DOHH2 (cell line): ENCODE measurements around the gene CCR6.

ENCODE experiments used
- H3F3A ChIP-seq: fragments of 200-600 bp; sonication (generic), shearing (Covaris generic); 2 replicates; pipeline ENCODE4 v1.6.0; 2016; ENCODE audit warnings: antibody characterized with exemption, mild to moderate bottlenecking; ENCODE audit not compliant: control insufficient read depth, insufficient read depth
- H3K27ac ChIP-seq: fragments of 200-600 bp; sonication (generic); 2 replicates; pipeline ENCODE4 v1.5.1; 2014; ENCODE audit warnings: low read depth, mild to moderate bottlenecking, low read length, moderate library complexity
- H3K27me3 ChIP-seq: fragments of 200-600 bp; sonication (generic); 2 replicates; pipeline ENCODE4 v1.6.1; 2014; ENCODE audit warnings: mild to moderate bottlenecking, low read length, mixed read lengths; ENCODE audit not compliant: control insufficient read depth
- H3K36me3 ChIP-seq: fragments of 200-600 bp; sonication (generic); 2 replicates; pipeline ENCODE4 v1.6.1; 2014; ENCODE audit warnings: mild to moderate bottlenecking, low read length, moderate library complexity, mixed read lengths; ENCODE audit not compliant: control insufficient read depth
- H3K4me1 ChIP-seq: fragments of 200-600 bp; sonication (generic); 2 replicates; pipeline ENCODE4 v1.6.1; 2014; ENCODE audit warnings: mild to moderate bottlenecking, low read length, mixed read lengths; ENCODE audit not compliant: control insufficient read depth
- H3K4me2 ChIP-seq: fragments of 200-600 bp; sonication (generic); 2 replicates; pipeline ENCODE4 v1.6.0; 2014; ENCODE audit warnings: mild to moderate bottlenecking, low read length, moderate library complexity
- H3K4me3 ChIP-seq: fragments of 200-600 bp; sonication (generic); 2 replicates; pipeline ENCODE4 v1.5.1; 2014; ENCODE audit warnings: mild to moderate bottlenecking, low read length, mixed read lengths
- H3K79me2 ChIP-seq: fragments of 200-600 bp; sonication (generic); 2 replicates; pipeline ENCODE4 v1.6.1; 2014; ENCODE audit warnings: mild to moderate bottlenecking, low read length, mixed read lengths; ENCODE audit not compliant: control insufficient read depth
- H3K9me2 ChIP-seq: fragments of 200-600 bp; sonication (generic); replicated peaks from 2 replicates; pipeline ENCODE4 v1.6.1; 2014; ENCODE audit warnings: mild to moderate bottlenecking, low read length, mixed read lengths; ENCODE audit not compliant: control insufficient read depth
- H3K9me3 ChIP-seq: fragments of 200-600 bp; sonication (generic); 2 replicates; pipeline ENCODE4 v1.6.1; 2014; ENCODE audit warnings: antibody characterized with exemption, low read length, mixed read lengths; ENCODE audit not compliant: control insufficient read depth, insufficient read depth
- H4K20me1 ChIP-seq: fragments of 200-600 bp; sonication (generic); 2 replicates; pipeline ENCODE4 v1.6.0; 2014; ENCODE audit warnings: low read depth, mild to moderate bottlenecking, antibody characterized with exemption, low read length, moderate library complexity; ENCODE audit not compliant: control insufficient read depth, insufficient read depth
- CTCF ChIP-seq: fragments of 200-600 bp; sonication (generic); IDR thresholded peaks from one replicate; pipeline ENCODE4 v1.5.1; 2014; ENCODE audit warnings: antibody characterized with exemption, mild to moderate bottlenecking, low read depth, low read length; ENCODE audit not compliant: poor library complexity, severe bottlenecking
- EZH2phosphoT487 ChIP-seq: fragments of 200-600 bp; sonication (generic); IDR thresholded peaks from 2 replicates; pipeline ENCODE4 v1.6.1; 2017; ENCODE audit warnings: borderline replicate concordance, mild to moderate bottlenecking, antibody characterized with exemption, low read length, moderate library complexity, mixed read lengths

CCR6 gene

GRCh38 chr6:167093922-167094432, 28.9 kb upstream of the CCR6 start:
- Histone ChIP-seq H3K4me2 (peak overlapping the region; percentile 80), H3K4me3 (peak overlapping the region; percentile 70)

GRCh38 chr6:167094436-167094819, 28.5 kb upstream of the CCR6 start:
- no peaks in the 10 kb centered on the region for H3K9me2 ChIP-seq
- H3K79me2 ChIP-seq: no peaks in the 10 kb centered on the region
- H3K9me3 ChIP-seq: no peaks in the 10 kb centered on the region
- peaks cover 90% of the 10 kb centered on the region for H3K4me1 ChIP-seq
- peak overlapping the region; percentile 80 for H3K4me2 ChIP-seq
- H3F3A ChIP-seq: peaks cover 47% of the 10 kb centered on the region
- H3K27ac ChIP-seq: peak overlapping the region; percentile 62
- no peaks in the 10 kb centered on the region; the same call in 1 of the 2 replicates for H3K27me3 ChIP-seq
- TF ChIP-seq EZH2phosphoT487 (no peak), CTCF (no peak)
- peak overlapping the region; percentile 70 for H3K4me3 ChIP-seq
- no peaks in the 10 kb centered on the region for H4K20me1 ChIP-seq
- no peaks in the 10 kb centered on the region for H3K36me3 ChIP-seq

More at GRCh38 chr6:167093922-167094432, 28.9 kb upstream of the CCR6 start:
- no peaks in the 10 kb centered on the region for H4K20me1 ChIP-seq
- peaks cover 52% of the 10 kb centered on the region for H3F3A ChIP-seq
- H3K9me2 ChIP-seq: no peaks in the 10 kb centered on the region
- no peaks in the 10 kb centered on the region for H3K79me2 ChIP-seq
- no peaks in the 10 kb centered on the region for H3K36me3 ChIP-seq
- peaks cover 90% of the 10 kb centered on the region for H3K4me1 ChIP-seq
- peak overlapping the region; percentile 62 for H3K27ac ChIP-seq
- no peaks in the 10 kb centered on the region; the same call in 1 of the 2 replicates for H3K27me3 ChIP-seq
- no peaks in the 10 kb centered on the region for H3K9me3 ChIP-seq
- no peak for TF ChIP-seq EZH2phosphoT487
- no peak for TF ChIP-seq CTCF

- peak overlapping the region; percentile 80 for H3K4me2 ChIP-seq
These were observed 27.9 kb upstream of the CCR6 start for GRCh38 chr6:167094820-167095637.

More at GRCh38 chr6:167094820-167095637, 27.9 kb upstream of the CCR6 start:
- Histone ChIP-seq H3K27me3 (no peaks in the 10 kb centered on the region; the same call in 1 of the 2 replicates), H3K36me3 (no peaks in the 10 kb centered on the region), H3K4me3 (peak overlapping the region; percentile 70), H3K9me2 (no peaks in the 10 kb centered on the region), H3K79me2 (no peaks in the 10 kb centered on the region), H3K27ac (peak overlapping the region; percentile 62), H3F3A (peaks cover 42% of the 10 kb centered on the region), H4K20me1 (no peaks in the 10 kb centered on the region), H3K4me1 (peaks cover 90% of the 10 kb centered on the region), H3K9me3 (no peaks in the 10 kb centered on the region)
- no peak for TF ChIP-seq CTCF
- TF ChIP-seq EZH2phosphoT487: no peak
